Measurements from ENCODE around the gene RAD51. TPM values are rescaled to one million over a fixed set of nuclear protein-coding genes. Genes with fewer than 3 reads are reported as not detected.

RAD51 gene
- total and polyA plus RNA-seq, 9 of the 15 experiments (the other 6 are each of a cell fraction or from before 2014, with no cell fraction given): 16.0 to 63.8 (median 34.6) TPM

DNA sequence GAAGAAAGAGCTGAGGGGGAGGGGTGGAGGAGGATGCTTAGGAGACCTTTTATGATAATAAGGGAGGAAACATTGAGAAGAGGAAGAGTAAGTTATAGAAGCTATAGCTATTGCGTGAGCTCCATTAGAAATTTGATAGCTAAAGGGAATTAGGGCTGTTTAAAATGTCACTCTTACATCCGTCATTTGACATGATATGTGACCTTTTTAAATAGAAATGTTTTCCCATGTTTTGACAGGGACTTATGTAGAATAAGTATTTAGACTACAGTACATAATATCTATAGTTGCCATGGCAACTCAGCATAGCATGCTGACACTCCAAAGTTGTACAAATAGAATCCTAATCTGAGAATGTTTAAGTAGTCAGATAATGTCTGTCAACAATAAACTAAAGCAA, 19.2 kb downstream of the RAD51 start:
- BruUV-seq (replicated peaks): no TSS peak
- no peak overlapping the region for H2AFZ ChIP-seq (ENCODE audit: low read depth, low read length)

DNA sequence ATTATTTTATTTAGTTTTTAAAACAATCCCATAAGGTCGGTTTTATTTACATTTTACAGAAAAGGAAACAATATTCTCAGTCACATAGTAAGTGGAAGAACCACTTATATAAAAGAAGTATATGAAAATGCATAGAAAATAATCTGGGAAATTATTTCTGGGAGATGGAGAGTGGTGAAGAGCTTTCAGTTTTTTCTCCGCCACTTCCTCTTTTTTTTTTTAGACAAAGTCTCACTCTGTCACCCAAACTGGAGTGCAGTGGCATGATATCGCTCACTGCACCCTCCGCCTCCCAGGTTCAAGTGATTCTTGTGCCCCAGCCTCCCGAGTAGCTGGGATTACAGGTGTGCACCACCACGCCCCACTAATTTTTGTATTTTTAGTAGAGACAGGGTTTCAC, 21.2 kb downstream of the RAD51 start:
- intact Hi-C loops (cut with micrococcal nuclease): no loop called here
- CTCF ChIA-PET (ENCODE audit: low intra/inter-chr PET ratio): no interaction called here
- H3K9me1 ChIP-seq (ENCODE audit: control insufficient read depth, insufficient read depth, low read length): no peaks in the 10 kb centered on the region

More for the DNA sequence above, 19.2 kb downstream of the RAD51 start:
- no peaks in the 10 kb centered on the region for H3K9me3 ChIP-seq (replicated peaks; ENCODE audit: control insufficient read depth, insufficient read depth, low read depth, low read length)
- no peaks in the 10 kb centered on the region for H3K27me3 ChIP-seq (ENCODE audit: control insufficient read depth in 2 of 2, insufficient read depth in 2 of 2, low read length in 2 of 2)
- no peak overlapping the region for H3K4me2 ChIP-seq (ENCODE audit: insufficient read depth, low read length)
- FAIRE-seq: no peak
- CTCF ChIA-PET (ENCODE audit: low intra/inter-chr PET ratio): no interaction called here
- no peak overlapping the region for H3K9ac ChIP-seq (ENCODE audit: insufficient read depth in 1 of 2, low read depth in 2 of 2, low read length in 2 of 2)
- TF ChIP-seq RFX1 (IDR thresholded peaks at IDR 0.05): peak; percentile 80
- TF ChIP-seq NRF1 (conservative IDR thresholded peaks at IDR 0.05 in 1 of 2, IDR thresholded peaks at IDR 0.05 in 1 of 2): no peak
- TF ChIP-seq ETV6 (IDR thresholded peaks at IDR 0.05; ENCODE audit: borderline replicate concordance in 1 of 2, low read depth in 2 of 2, low read length in 1 of 2): no peak
- TF ChIP-seq ETV6 (CRISPR knock-in tag; IDR thresholded peaks at IDR 0.05; ENCODE audit: borderline replicate concordance): no peak
- no peaks in the 10 kb centered on the region for H4K20me1 ChIP-seq (replicated peaks; ENCODE audit: control insufficient read depth, insufficient read depth, low read length)
- DNase-seq (ENCODE audit: extremely low read depth in 1 of 4, low spot score in 3 of 4): no peak
- H3K27ac ChIP-seq (ENCODE audit: extremely low read depth, low read depth, low read length): no peak overlapping the region
- 55% methylated on average over 2 of the region's 2 CpGs for WGBS (ENCODE audit: insufficient coverage, low coverage, missing lambda C conversion rate)
- ATAC-seq: no peak
- no peak overlapping the region for H3K4me3 ChIP-seq
- H3K36me3 ChIP-seq (ENCODE audit: control insufficient read depth, insufficient read depth, low read length): peaks cover 77% of the 10 kb centered on the region
- no peaks in the 10 kb centered on the region; the same call in 2 of the 3 replicates for H3K79me2 ChIP-seq (ENCODE audit: control insufficient read depth, insufficient read depth, low read length)
- no peaks in the 10 kb centered on the region for H3K4me1 ChIP-seq (replicated peaks in 1 of 2; ENCODE audit: control insufficient read depth in 2 of 2, insufficient read depth in 2 of 2, low read length in 2 of 2)
- in situ Hi-C loops (cut with MboI) (no loop called here), intact Hi-C loops (cut with micrococcal nuclease) (no loop called here)
- H3K9me1 ChIP-seq (ENCODE audit: control insufficient read depth, insufficient read depth, low read length): no peaks in the 10 kb centered on the region
- POLR2A ChIA-PET: interaction anchor here (0.6 to 1.3 kb wide), 4 partner anchors 10 to 61 kb away, joined by 3 to 5 read pairs (median 4); no protein-coding TSS in a partner anchor

More for the DNA sequence above, 21.2 kb downstream of the RAD51 start:
- WGBS (ENCODE audit: insufficient coverage, low coverage, missing lambda C conversion rate): 97% methylated on average over 3 of the region's 6 CpGs
- BruUV-seq (replicated peaks): no TSS peak
- no peak for ATAC-seq
- no peak for FAIRE-seq
- peak; percentile 79 for TF ChIP-seq SPI1 (IDR thresholded peaks at IDR 0.05; ENCODE audit: borderline replicate concordance, low read depth, low read length)
- no peak for TF ChIP-seq SLC30A9 (CRISPR knock-in tag; IDR thresholded peaks at IDR 0.05)
- TF ChIP-seq BRF1 (IDR thresholded peaks at IDR 0.05; ENCODE audit: borderline replicate concordance, extremely low read depth, insufficient read length): no peak
- no peak for TF ChIP-seq ZNF561 (CRISPR knock-in tag; conservative IDR thresholded peaks at IDR 0.05)
- TF ChIP-seq WHSC1 (IDR thresholded peaks at IDR 0.05; ENCODE audit: low read length): no peak
- TF ChIP-seq SMAD1 (IDR thresholded peaks at IDR 0.05; ENCODE audit: low read depth, low read length, partially characterized antibody): no peak
- TF ChIP-seq, protein P1, sequence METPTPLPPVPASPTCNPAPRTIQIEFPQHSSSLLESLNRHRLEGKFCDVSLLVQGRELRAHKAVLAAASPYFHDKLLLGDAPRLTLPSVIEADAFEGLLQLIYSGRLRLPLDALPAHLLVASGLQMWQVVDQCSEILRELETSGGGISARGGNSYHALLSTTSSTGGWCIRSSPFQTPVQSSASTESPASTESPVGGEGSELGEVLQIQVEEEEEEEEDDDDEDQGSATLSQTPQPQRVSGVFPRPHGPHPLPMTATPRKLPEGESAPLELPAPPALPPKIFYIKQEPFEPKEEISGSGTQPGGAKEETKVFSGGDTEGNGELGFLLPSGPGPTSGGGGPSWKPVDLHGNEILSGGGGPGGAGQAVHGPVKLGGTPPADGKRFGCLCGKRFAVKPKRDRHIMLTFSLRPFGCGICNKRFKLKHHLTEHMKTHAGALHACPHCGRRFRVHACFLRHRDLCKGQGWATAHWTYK (CRISPR knock-in tag; IDR thresholded peaks at IDR 0.05): no peak
- no peak for TF ChIP-seq ZFX (CRISPR knock-in tag; IDR thresholded peaks at IDR 0.05)
- no peak for DNase-seq (ENCODE audit: extremely low read depth in 1 of 4, low spot score in 3 of 4)
- Histone ChIP-seq H3K4me3 (no peak overlapping the region), H3K27ac (ENCODE audit: extremely low read depth, low read depth, low read length) (no peak overlapping the region), H3K4me2 (ENCODE audit: insufficient read depth, low read length) (no peak overlapping the region), H4K20me1 (replicated peaks; ENCODE audit: control insufficient read depth, insufficient read depth, low read length) (no peaks in the 10 kb centered on the region), H3K79me2 (ENCODE audit: control insufficient read depth, insufficient read depth, low read length) (no peaks in the 10 kb centered on the region; the same call in 2 of the 3 replicates), H3K9me3 (replicated peaks; ENCODE audit: control insufficient read depth, insufficient read depth, low read depth, low read length) (no peaks in the 10 kb centered on the region), H3K9ac (ENCODE audit: insufficient read depth in 1 of 2, low read depth in 2 of 2, low read length in 2 of 2) (no peak overlapping the region), H3K27me3 (ENCODE audit: control insufficient read depth in 2 of 2, insufficient read depth in 2 of 2, low read length in 2 of 2) (no peaks in the 10 kb centered on the region), H3K4me1 (replicated peaks in 1 of 2; ENCODE audit: control insufficient read depth in 2 of 2, insufficient read depth in 2 of 2, low read length in 2 of 2) (no peaks in the 10 kb centered on the region), H3K36me3 (ENCODE audit: control insufficient read depth, insufficient read depth, low read length) (peaks cover 81% of the 10 kb centered on the region), H2AFZ (ENCODE audit: low read depth, low read length) (no peak overlapping the region)
- POLR2A ChIA-PET: interaction anchor here (0.7 to 0.8 kb wide), 2 partner anchors 22 to 315 kb away, joined by 5 to 6 read pairs; no protein-coding TSS in a partner anchor
- in situ Hi-C loops (cut with MboI): no loop called here
